Mesodermal cell (in vitro differentiated cells): ENCODE data around the gene ADGRG6. TPM values are rescaled to one million over a fixed set of nuclear protein-coding genes. Genes with fewer than 3 reads are reported as not detected.

Source experiments
- H3K27ac ChIP-seq: 2 replicates; pipeline ENCODE4 v1.7.0; 2013; ENCODE audit warnings: mild to moderate bottlenecking, low read depth, low read length, moderate library complexity; ENCODE audit not compliant: severe bottlenecking
- H3K36me3 ChIP-seq: 2 replicates; pipeline ENCODE4 v1.7.1; 2013; ENCODE audit warnings: mild to moderate bottlenecking, low read length, moderate library complexity; ENCODE audit not compliant: control insufficient read depth, insufficient read depth
- H3K4me1 ChIP-seq: one replicate; pipeline ENCODE4 v1.7.1; 2013; ENCODE audit warnings: mild to moderate bottlenecking, low read length; ENCODE audit not compliant: insufficient read depth, control insufficient read depth, poor library complexity, severe bottlenecking
- H3K4me3 ChIP-seq: 2 replicates; pipeline ENCODE4 v1.7.0; 2013; ENCODE audit warnings: low read length, control low read depth, mild to moderate bottlenecking; ENCODE audit not compliant: insufficient read depth, poor library complexity, severe bottlenecking; ENCODE audit errors: extremely low read depth
- H3K9me3 ChIP-seq: 2 replicates; pipeline ENCODE4 v1.7.1; 2013; ENCODE audit warnings: mild to moderate bottlenecking, low read length, moderate library complexity; ENCODE audit not compliant: control insufficient read depth
- WGBS, 2 experiments: methylation state at CpG; one replicate each; pipeline ENCODE4 v1.1.5; 2013; ENCODE audit warnings: missing lambda C conversion rate in 2 of 2; ENCODE audit not compliant: insufficient coverage in 2 of 2; 5-methylcytosine and 5-hydroxymethylcytosine counted together
- polyA plus RNA-seq, 2 experiments: library from polyadenylated mRNA; stranded (reverse); fragments of 50-300 nt; gene quantifications; one replicate each; pipeline ENCODE4 v1.2.3, GENCODE V29; 2013

Gene ADGRG6
- 99.8 TPM for polyA plus RNA-seq (2013, experiment 1 of 2)
- 97.2 TPM for polyA plus RNA-seq (2013, experiment 2 of 2)

DNA sequence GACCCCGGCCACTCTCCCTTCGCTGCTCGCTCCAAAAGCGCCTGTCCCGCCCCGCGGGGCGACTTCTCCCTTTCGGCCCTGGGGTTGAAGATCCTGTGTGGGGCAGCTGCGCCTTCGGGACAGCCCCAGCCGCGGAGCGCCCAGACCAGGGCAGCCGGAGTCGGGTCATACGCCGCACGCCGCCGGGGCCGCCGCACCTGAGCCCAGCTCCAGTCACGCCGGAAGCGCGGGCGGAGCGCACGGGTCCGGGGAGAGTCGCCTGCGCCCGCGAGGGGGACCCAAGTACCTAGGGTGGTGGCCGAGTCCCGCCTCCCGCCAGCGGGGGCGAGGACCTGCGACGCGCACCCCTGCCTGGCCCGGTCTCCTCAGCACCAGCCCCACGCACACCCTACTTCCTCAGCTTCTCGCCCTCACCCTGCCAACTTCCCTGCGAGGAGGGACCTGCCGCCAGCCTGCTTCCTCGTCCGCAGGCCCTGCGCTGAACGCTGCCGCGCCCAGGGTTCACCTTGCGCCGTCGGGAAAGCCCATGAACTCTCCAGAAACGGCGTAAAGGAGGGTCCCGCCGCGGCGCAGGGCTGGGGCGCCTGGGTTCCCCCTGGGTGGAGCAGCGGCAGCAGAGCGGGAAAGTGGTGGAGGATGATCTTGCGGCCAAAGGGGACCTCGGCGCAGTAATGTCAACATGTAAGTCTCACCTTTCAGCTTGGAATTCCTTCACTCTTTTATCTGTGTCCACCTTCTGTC is at the start of gene ADGRG6:
Gene ADGRG6, plus strand, starts transcription at position 357 of the 741 bp plus-strand sequence. Its CDS starts 323 bp downstream, at position 680.
- Histone ChIP-seq H3K9me3 (peaks cover 8% of the 10 kb centered on the region), H3K27ac (peak within 1 kb of the TSS; percentile 60), H3K36me3 (no peaks in the 10 kb centered on the region), H3K4me1 (peaks cover 27% of the 10 kb centered on the region), H3K4me3 (peak within 1 kb of the TSS; percentile 65)
- WGBS, 2 experiments, result 1% methylated on average over 43 to 64 of the region's 69 CpGs

DNA sequence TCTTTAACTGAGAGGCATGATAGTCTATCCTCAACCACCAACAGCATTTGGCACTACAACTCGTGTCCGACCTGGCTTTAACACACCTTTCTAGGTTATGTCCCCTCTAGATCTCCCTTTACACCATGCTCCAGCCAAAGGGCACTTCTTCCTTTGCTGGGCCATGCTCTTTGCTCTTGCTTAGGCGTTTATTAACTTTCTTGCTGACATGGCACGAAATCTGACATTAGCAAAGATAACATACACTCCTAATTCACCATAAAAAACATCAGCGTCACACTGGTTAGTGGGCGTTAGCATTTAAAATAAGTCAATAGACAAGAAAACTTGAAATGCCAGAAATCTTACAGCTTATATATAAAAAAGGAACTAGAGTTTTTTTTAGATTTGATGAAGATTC is 47.3 kb upstream of the ADGRG6 start:
- Histone ChIP-seq H3K27ac (no peak overlapping the region), H3K36me3 (no peaks in the 10 kb centered on the region), H3K4me1 (no peaks in the 10 kb centered on the region), H3K4me3 (no peak overlapping the region), H3K9me3 (no peaks in the 10 kb centered on the region)
- 87 to 91% methylated on average over 4 of the region's 6 CpGs for whole genome bisulfite sequencing, 2 experiments

DNA sequence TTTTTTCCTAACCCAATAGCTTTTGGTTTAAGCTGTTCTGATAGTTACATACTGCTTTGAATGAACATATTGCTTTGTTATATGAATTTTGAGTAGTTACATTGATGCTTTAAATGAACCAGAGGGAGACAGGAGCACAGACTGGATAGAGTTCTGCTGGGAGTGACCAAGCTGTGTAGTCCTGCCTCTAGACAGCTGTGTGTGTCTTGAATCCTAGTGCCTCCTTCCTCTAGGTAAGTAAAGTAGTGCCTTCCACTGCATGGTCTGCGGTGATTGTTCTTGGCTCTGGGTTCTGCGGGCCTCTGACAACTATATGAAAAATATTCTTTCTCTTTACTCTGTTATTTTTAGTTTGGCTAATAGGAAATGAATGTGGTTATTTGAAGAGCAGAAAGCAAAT is 46.0 kb upstream of the ADGRG6 start:
- Histone ChIP-seq H3K9me3 (no peaks in the 10 kb centered on the region), H3K4me1 (no peaks in the 10 kb centered on the region), H3K4me3 (no peak overlapping the region), H3K36me3 (no peaks in the 10 kb centered on the region), H3K27ac (no peak overlapping the region)
- no CpG with 5 or more reads among the region's 2 CpGs for WGBS, 2 experiments

GRCh38 chr6:142258305-142258704 is 43.5 kb upstream of the ADGRG6 start:
- Histone ChIP-seq H3K4me1 (no peaks in the 10 kb centered on the region), H3K36me3 (no peaks in the 10 kb centered on the region), H3K9me3 (no peaks in the 10 kb centered on the region), H3K27ac (no peak overlapping the region), H3K4me3 (no peak overlapping the region)
- WGBS, 2 experiments, result 94 to 100% methylated on average over 1 to 5 of the region's 6 CpGs

- Histone ChIP-seq H3K9me3 (no peaks in the 10 kb centered on the region), H3K4me1 (no peaks in the 10 kb centered on the region), H3K4me3 (no peak overlapping the region), H3K27ac (no peak overlapping the region), H3K36me3 (no peaks in the 10 kb centered on the region)
- 93 to 94% methylated on average over 6 of the region's 8 CpGs for WGBS, 2 experiments
Observed at GRCh38 chr6:142258757-142259156, 43.0 kb upstream of the ADGRG6 start.

DNA sequence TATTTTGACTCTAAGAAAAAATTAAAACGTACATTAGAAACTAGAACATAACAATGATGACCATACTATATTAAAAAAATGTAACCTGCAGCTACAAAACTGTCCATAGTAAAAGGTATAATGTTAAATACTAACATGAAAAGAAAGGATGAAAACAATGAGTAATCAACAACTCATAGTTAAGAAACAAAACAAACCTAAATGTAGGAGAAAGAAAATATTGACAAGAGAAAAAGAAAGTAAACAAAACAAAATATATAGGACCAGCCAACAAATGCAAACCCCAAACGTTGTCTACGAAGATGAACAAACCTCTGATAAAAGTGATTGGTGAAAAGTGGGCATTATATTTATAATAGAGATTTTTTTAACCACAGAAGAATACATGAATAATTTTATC is 41.1 kb upstream of the ADGRG6 start:
- H3K9me3 ChIP-seq, result no peaks in the 10 kb centered on the region
- no peak overlapping the region for H3K4me3 ChIP-seq
- no CpG with 5 or more reads among the region's 3 CpGs for WGBS, 2 experiments
- no peak overlapping the region for H3K27ac ChIP-seq
- H3K4me1 ChIP-seq, result no peaks in the 10 kb centered on the region
- H3K36me3 ChIP-seq, result no peaks in the 10 kb centered on the region

GRCh38 chr6:142262231-142262630 is 39.6 kb upstream of the ADGRG6 start:
- Histone ChIP-seq H3K4me1 (no peaks in the 10 kb centered on the region), H3K27ac (no peak overlapping the region), H3K4me3 (no peak overlapping the region), H3K36me3 (no peaks in the 10 kb centered on the region), H3K9me3 (no peaks in the 10 kb centered on the region)

- Histone ChIP-seq H3K4me3 (no peak overlapping the region), H3K4me1 (no peaks in the 10 kb centered on the region), H3K27ac (no peak overlapping the region), H3K36me3 (no peaks in the 10 kb centered on the region), H3K9me3 (no peaks in the 10 kb centered on the region)
- WGBS, 2 experiments, result 100% methylated on average over 1 of the region's 1 CpG
Observed at GRCh38 chr6:142265476-142265875, 36.3 kb upstream of the ADGRG6 start.

GRCh38 chr6:142266060-142266459 is 35.7 kb upstream of the ADGRG6 start:
- Histone ChIP-seq H3K27ac (no peak overlapping the region), H3K36me3 (no peaks in the 10 kb centered on the region), H3K4me1 (no peaks in the 10 kb centered on the region), H3K9me3 (no peaks in the 10 kb centered on the region), H3K4me3 (no peak overlapping the region)
- WGBS, 2 experiments, result 76 to 78% methylated on average over 3 of the region's 4 CpGs

- Histone ChIP-seq H3K36me3 (no peaks in the 10 kb centered on the region), H3K4me3 (no peak overlapping the region), H3K4me1 (peaks cover 19% of the 10 kb centered on the region), H3K27ac (no peak overlapping the region), H3K9me3 (no peaks in the 10 kb centered on the region)
- no CpG with 5 or more reads among the region's 1 CpG for WGBS, 2 experiments
Observed at GRCh38 chr6:142271476-142271875, 30.3 kb upstream of the ADGRG6 start.

GRCh38 chr6:142274656-142275055 is 27.2 kb upstream of the ADGRG6 start:
- no peak overlapping the region for H3K4me3 ChIP-seq
- peak overlapping the region; percentile 92 for H3K27ac ChIP-seq
- H3K9me3 ChIP-seq, result peaks cover 7% of the 10 kb centered on the region
- peaks cover 28% of the 10 kb centered on the region for H3K4me1 ChIP-seq
- 94 to 100% methylated on average over 3 to 4 of the region's 4 CpGs for WGBS, 2 experiments
- no peaks in the 10 kb centered on the region for H3K36me3 ChIP-seq
